Femur (tissue), 1 donor: Measurements from ENCODE around the gene ELOVL5.
A peak's percentile ranks its signal among the peaks of the same experiment; 100 is the strongest.
"Not testable (repeated sequence)": the region's sequence is repeated elsewhere in the genome, so short reads cannot be mapped to it uniquely, and the experiment has no call there.

ENCODE experiments used
- DNase-seq: peaks from one replicate; pipeline ENCODE4 v3.0.0-alpha.2; 2017

ELOVL5 gene, protein sequence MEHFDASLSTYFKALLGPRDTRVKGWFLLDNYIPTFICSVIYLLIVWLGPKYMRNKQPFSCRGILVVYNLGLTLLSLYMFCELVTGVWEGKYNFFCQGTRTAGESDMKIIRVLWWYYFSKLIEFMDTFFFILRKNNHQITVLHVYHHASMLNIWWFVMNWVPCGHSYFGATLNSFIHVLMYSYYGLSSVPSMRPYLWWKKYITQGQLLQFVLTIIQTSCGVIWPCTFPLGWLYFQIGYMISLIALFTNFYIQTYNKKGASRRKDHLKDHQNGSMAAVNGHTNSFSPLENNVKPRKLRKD

GRCh38 chr6:53348371-53349208, at the start of gene ELOVL5:
ELOVL5 (minus strand) TSS chr6:53348950; CDS start chr6:53295699, 53,251 bp downstream.
- peak; percentile 98 for DNase-seq

GRCh38 chr6:53397283-53397682, 48.5 kb upstream of the ELOVL5 start:
- no peak for DNase-seq

DNA sequence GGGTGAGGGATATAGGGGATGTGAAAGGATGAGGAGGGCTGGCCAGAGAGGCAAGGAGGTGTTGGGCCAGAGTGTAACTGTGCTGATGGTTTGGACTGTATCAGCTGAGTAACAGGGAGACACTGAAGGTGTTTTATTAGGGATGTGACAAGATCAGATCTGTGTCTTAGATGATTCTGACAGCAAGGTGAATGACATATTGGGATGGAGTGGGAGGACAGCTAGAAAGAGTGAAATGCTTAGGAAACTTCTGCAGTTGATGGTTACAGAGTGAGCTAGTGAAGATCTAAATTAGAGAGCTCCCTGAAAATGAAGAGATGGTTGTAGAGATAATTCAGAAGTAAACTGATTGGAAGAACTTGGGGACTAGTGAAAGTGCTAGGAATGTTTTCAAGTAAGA, 47.2 kb upstream of the ELOVL5 start:
- DNase-seq, result no peak

DNA sequence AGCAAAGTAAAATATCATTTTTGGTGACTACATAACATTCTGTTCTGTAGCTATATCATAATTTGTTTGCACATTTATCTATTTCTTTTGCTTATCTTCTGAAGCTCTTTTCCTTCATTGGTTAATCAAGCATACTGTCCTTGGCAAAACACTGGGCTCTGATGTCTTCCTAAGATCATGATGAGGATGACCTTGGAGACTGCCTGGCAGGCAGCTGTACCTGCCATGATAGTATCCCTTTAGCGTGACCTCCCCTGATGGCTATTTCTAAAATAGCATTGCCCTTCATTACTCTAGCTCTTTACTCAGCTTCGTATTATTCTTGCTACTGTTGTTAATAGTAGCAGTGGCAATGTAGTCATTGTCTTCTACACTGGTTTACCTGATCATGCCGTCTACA, 46.0 kb upstream of the ELOVL5 start:
- DNase-seq, result no peak

GRCh38 chr6:53391170-53391569, 42.4 kb upstream of the ELOVL5 start:
- peak; percentile 24 for DNase-seq

DNA sequence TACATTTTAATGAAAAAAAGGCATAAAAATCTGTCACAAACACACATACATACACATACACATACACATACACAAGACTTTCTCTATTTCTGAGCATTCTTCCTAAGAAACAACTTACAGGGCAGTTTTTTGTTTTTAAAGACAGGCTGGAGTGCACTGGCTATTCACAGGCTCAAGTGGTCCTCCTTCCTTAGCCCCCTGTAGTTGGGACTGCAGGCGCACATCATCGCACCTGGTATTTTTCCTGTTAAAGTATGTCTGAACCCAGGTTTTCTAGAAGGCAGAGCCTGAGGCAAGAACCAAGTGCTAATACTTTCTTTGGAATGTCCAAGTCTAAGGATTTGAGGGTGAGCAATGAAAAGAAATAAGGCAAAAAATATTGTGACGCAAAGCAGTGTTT, 41.3 kb upstream of the ELOVL5 start:
- no peak for DNase-seq

DNA sequence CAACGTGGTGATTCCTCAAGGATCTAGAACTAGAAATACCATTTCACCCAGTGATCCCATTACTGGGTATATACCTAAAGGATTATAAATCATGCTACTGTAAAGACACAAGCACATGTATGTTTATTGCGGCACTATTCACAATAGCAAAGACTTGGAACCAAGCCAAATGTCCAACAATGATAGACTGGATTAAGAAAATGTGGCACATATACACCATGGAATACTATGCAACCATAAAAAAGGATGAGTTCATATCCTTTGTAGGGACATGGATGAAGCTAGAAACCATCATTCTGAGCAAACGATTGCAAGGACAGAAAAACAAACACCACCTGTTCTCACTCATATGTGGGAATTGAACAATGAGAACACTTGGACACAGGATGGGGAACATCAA, 39.9 kb upstream of the ELOVL5 start:
- not testable (repeated sequence) for DNase-seq

- DNase-seq, result no peak
These were observed 33.7 kb upstream of the ELOVL5 start for GRCh38 chr6:53382421-53382820.

DNA sequence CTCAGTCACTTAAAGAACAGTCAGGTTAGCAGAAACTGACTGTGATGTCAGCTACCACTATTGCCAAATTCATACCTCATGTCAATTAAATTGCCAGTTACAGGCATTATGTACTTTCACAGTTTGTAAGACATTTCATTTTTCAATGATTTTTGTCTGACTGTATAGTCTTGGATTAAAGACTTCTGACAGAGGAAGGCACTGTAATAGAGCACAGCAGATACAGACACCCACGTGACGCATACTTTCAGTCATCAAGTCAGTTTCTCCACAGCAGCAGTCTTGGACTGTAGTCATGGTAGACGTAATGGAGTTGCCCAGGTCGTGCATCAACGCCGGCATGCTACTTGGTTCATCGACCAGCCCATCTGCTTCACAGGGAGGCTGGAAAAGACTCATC, 29.5 kb upstream of the ELOVL5 start:
- no peak for DNase-seq

- no peak for DNase-seq
These were observed 29.0 kb upstream of the ELOVL5 start for GRCh38 chr6:53377793-53378192.

DNA sequence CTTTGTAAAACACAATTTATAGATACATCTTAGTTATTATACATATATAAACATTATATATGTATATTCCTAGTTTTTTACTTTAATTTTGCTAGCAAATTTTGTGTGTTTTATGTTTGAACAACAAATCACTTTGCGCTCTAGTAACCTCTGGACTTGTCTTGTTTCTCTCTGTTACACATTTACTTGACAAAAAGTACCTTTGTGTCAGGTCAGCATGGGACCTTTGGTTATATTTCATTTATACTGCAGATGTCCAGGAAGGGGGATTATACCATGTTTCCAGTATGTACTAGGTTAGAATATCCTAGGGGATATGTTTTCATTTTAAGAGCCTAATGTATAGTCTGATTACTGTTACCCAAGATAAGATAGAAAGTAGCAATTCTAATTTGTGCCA, 28.5 kb upstream of the ELOVL5 start:
- DNase-seq, result no peak

DNA sequence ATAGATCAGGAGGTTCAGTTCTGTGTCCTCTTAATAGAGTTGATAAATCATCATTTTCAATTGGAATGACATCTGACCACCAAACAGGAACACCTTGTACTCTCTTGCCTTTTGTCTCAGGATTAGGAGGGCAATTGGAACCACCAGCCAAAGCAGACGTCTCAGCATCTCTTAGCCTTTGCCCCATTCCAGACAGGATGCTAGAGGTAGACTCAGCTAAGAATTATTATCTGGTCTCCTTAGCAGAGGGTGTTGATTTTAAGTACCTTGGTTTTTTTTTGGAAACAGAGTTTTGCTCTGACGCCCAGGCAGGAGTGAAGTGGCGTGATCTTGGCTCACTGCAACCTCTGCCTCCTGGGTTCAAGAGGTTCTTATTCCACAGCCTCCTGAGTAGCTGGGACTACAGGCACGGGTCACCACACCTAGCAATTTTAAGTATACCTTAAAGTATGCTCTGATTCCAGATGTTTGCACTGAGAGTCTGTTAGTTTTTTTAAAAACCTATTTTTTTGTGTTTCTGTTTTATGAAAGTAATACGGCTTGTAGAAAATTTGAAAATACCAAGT, 28.0 kb upstream of the ELOVL5 start:
- no peak for DNase-seq

- no peak for DNase-seq
These were observed 27.1 kb upstream of the ELOVL5 start for GRCh38 chr6:53375847-53376246.

GRCh38 chr6:53373638-53374037, 24.9 kb upstream of the ELOVL5 start:
- DNase-seq, result no peak

DNA sequence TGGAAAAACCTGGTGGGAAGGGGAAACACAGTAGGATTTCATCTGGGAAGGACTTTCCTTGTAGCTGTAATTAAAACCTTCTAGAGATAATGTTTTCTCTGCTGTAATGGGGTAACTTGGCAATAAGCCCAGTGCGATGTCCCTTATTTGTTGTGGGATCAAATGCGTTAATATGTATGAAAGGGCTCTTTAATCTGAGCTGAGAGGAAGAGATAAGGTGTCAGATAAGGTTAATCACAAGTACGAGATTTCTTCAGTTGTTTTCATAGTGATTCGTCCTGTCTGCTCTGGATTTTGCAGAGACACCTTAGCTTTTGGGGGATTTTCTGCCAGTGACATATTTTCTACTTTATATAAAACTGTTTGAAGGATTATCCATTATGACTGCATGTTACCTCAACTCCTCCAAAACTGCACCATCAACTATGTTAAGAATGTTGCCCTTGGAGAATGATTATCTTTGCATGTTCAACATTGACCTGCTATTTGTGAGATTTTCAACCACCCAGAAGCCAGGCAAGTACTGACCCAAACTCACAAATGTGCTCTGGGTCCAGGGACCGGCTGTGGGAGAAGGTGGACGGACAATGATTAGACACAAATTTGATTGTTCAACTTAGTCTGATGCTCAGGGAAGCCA, 21.2 kb upstream of the ELOVL5 start:
- DNase-seq, result no peak

GRCh38 chr6:53369051-53369450, 20.3 kb upstream of the ELOVL5 start:
- no peak for DNase-seq

- no peak for DNase-seq
These were observed 17.4 kb upstream of the ELOVL5 start for GRCh38 chr6:53366128-53366641.

DNA sequence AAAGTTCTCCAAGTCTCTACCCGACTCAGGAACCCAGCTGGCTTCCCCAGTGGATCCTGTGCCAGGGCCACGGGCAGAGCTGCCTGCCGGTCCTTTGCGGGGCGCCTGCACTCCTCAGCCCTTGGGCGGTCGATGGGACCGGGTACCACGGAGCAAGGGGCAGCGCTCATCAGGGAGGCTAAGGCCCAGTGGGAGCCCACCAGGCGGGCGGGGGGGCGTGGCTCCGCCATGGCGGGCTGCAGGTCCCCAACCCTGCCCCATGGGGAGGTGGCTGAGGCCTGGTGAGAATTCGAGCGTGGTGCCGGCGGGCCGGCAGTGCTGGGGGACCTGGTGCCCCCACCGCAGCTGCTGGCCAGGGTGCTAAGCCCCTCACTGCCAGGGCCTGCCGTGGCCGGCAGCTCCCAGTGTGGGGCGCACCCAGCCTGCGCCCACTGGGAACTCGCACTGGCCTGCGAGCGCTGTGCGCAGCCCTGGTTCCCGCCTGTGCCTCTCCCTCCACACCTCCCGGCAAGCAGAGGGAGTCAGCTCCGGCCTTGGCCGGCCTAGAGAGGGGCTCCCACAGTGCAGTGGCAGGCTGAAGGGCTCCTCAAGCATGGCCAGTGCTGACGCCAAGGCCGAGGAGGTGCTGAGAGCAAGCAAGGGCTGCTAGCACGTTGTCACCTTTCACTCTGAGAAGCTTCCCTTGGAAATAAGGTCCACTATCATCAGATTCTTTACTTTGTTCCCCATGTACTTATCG, 14.8 kb upstream of the ELOVL5 start:
- no peak for DNase-seq

- DNase-seq, result no peak
These were observed 12.8 kb upstream of the ELOVL5 start for GRCh38 chr6:53361549-53362031.

- DNase-seq, result no peak
These were observed 11.6 kb upstream of the ELOVL5 start for GRCh38 chr6:53360093-53360912.

DNA sequence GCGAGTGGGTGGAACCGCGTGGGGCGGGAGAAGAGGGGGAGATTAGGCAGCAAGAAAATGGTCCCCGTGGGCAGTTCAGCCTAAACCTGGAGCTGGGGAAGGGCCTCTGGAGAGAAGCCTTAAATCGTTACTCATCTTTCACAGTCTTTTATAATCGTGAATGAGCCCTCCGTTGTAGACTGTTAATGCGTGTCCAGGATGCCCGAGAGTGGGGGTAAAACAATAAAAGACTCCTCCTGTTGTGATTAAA, 11.0 kb upstream of the ELOVL5 start:
- DNase-seq, result no peak
